ENCODE data around the gene PKIB.
A peak's percentile ranks its signal among the peaks of the same experiment; 100 is the strongest.
"Not testable (repeated sequence)": the region's sequence is repeated elsewhere in the genome, so short reads cannot be mapped to it uniquely, and the experiment has no call there.

PKIB gene

DNA sequence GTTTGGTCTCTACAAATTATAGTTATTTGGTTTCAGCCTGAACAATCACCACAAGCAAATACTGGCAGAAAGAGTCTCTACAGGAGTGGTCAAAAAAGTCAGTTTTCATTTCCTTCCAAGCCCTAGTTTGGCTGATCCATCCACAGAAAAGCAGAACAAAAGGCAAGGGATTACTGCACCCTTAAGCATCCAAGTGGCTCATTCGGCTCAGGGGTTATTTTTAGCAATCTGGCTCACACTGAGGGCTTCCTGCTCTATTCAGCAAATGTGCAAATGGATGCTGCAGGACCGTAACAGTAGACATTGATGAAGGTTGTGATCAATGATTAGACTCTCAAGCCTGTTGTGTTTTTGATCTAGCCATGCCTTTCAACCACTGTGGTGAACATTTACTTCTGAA, 107.1 kb downstream of the PKIB start:
- DNase-seq, result no peak
- no peak for TF ChIP-seq POLR2A (IDR thresholded peaks at IDR 0.05; ENCODE audit: low read length)
- TF ChIP-seq GATA1 (IDR thresholded peaks at IDR 0.05; ENCODE audit: low read depth, low read length), result no peak

DNA sequence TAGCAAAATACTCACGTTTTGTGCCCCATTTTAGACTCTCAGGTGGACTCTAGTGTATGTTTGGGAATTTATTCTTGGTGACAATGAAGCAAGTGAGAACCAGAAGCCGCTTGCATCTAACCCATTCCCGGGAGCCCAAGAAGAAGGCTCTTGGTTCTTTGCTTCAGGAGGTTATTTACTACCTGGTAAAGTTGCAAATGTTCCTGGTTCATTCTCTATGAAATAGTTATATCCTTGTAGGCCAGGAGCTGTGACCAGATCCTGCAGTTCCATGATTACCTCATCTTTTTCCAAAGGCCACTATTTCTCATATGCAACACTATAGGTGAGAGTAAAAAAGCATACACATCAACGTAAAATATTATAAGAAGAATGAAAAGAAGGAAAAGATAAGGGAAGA, 108.4 kb downstream of the PKIB start:
- DNase-seq, result no peak
- TF ChIP-seq POLR2A (IDR thresholded peaks at IDR 0.05; ENCODE audit: low read length) (no peak), GATA1 (IDR thresholded peaks at IDR 0.05; ENCODE audit: low read depth, low read length) (no peak)

- TF ChIP-seq POLR2A (IDR thresholded peaks at IDR 0.05; ENCODE audit: low read length) (no peak), GATA1 (IDR thresholded peaks at IDR 0.05; ENCODE audit: low read depth, low read length) (no peak)
- no peak for DNase-seq
Observed at GRCh38 chr6:122719176-122719575, 109.0 kb downstream of the PKIB start.

DNA sequence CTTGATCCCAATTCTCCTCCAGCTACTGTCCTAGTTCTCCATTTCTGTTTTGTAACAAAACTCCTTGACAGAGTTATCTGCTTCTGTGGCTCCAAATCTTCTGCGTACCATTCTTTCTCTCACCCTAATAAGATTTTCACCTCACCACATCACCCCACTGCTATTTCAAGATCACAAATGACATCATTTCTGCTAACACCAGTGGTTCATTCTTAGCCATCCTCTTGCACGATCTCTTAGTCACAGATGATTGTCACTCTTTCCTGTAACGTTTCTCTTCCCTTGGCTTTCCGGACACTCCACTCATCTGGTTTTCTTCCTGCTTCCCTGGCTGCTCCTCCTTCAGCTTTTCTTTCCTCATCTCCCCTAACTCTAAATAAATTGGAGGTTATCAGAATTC, 112.5 kb downstream of the PKIB start:
- TF ChIP-seq GATA1 (IDR thresholded peaks at IDR 0.05; ENCODE audit: low read depth, low read length) (no peak), POLR2A (IDR thresholded peaks at IDR 0.05; ENCODE audit: low read length) (no peak)
- no peak for DNase-seq

DNA sequence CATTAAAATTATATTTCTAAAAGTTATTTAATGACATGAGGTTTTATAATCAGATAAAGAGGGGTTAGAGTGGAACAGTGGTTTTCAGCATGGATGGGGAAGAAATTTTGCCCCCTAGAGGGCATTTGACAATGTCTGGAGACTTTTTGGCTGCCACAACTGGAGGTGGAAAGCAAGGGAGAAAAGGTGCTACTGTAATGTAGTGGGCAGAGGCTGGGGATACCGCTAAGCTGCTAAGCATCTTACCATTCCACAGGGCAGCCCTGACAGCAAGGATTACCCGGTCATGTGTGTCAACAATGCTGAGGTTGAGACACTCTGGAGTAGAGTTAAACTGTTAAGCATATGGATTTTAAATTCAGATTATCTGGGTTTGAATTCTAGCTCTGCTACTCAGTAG, 116.4 kb downstream of the PKIB start:
- no peak for TF ChIP-seq GATA1 (IDR thresholded peaks at IDR 0.05; ENCODE audit: low read depth, low read length)
- no peak for TF ChIP-seq POLR2A (IDR thresholded peaks at IDR 0.05; ENCODE audit: low read length)
- peak; percentile 13 to 22 for DNase-seq

DNA sequence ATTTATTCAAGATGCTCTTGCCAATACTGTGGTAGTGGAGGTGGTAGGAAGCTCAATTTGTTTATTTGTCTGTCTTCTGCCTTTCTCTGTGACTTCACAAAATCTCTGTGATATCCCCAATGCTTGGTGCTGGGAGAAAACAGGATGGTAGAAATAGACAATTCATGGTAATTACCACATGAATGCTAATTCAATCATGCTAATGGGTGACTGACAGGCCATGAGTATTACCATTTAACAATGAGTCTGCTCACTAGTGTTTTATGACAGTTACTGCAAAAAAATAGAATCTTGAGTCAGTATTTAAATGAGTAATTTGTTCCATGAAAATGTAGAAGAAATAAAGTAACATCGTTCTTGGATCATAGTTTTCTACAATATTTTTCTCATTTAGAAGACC, 117.0 kb downstream of the PKIB start:
- DNase-seq, result no peak
- TF ChIP-seq GATA1 (IDR thresholded peaks at IDR 0.05; ENCODE audit: low read depth, low read length), result no peak
- TF ChIP-seq POLR2A (IDR thresholded peaks at IDR 0.05; ENCODE audit: low read length), result no peak

DNA sequence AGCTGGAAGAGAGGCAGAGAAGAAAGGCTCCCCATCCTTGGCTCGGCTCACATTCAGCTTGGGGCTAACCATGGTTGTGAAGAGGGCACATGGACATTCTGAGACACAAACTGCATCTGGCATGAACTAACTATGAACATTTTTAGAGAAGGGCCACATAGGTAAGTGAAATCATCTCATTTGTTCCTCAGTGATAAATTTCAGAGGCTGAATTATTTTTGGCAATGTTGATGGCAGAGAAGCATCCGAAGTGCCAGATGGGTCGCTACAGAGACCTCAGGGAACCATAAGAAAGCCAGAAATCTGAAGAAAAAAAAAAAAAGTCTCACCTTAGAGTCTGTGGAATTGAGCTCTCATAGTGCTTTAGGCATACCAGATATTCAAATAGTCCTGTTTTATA, 120.1 kb downstream of the PKIB start:
- TF ChIP-seq GATA1 (IDR thresholded peaks at IDR 0.05; ENCODE audit: low read depth, low read length) (no peak), POLR2A (IDR thresholded peaks at IDR 0.05; ENCODE audit: low read length) (no peak)
- DNase-seq, result no peak

DNA sequence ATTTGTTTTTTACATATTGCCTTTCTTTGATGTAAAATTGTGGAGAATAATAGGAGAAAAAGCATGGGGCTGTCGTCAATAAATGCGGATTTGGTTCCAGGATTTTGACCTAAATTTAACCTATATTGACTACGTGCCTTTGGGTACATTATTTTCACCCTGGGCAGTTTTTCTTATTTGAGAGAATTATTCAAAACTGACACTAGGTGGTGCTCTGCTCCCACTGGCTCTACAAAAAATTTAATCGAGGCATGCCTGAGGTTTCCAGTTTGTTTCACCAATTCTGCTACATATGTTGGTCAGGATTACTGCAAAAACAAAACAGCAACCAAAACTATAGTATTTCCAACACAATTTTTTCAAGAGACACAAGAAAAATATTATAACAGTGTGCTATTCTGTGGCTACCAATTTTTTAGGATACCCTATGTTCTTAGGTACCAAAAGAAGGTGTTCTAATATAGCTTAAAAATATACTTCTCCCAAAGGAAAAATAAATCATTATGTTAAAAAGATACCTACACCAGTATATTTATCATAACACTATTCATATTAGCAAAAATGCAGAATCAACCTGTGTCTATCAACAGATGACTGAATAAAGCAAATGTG, 120.7 kb downstream of the PKIB start:
- peak; percentile 31 to 37 for DNase-seq
- TF ChIP-seq GATA1 (IDR thresholded peaks at IDR 0.05; ENCODE audit: low read depth, low read length), result no peak

- no peak for DNase-seq
- TF ChIP-seq POLR2A (IDR thresholded peaks at IDR 0.05; ENCODE audit: low read length) (no peak), GATA1 (IDR thresholded peaks at IDR 0.05; ENCODE audit: low read depth, low read length) (no peak)
Observed at GRCh38 chr6:122733259-122733658, 123.1 kb downstream of the PKIB start.

- no peak for TF ChIP-seq GATA1 (IDR thresholded peaks at IDR 0.05; ENCODE audit: low read depth, low read length)
- TF ChIP-seq POLR2A (IDR thresholded peaks at IDR 0.05; ENCODE audit: low read length), result no peak
- DNase-seq, result no peak
Observed at GRCh38 chr6:122734529-122735395, 124.6 kb downstream of the PKIB start.

- TF ChIP-seq GATA1 (IDR thresholded peaks at IDR 0.05; ENCODE audit: low read depth, low read length) (no peak), POLR2A (IDR thresholded peaks at IDR 0.05; ENCODE audit: low read length) (no peak)
- no peak for DNase-seq
Observed at GRCh38 chr6:122735582-122735981, 125.4 kb downstream of the PKIB start.

DNA sequence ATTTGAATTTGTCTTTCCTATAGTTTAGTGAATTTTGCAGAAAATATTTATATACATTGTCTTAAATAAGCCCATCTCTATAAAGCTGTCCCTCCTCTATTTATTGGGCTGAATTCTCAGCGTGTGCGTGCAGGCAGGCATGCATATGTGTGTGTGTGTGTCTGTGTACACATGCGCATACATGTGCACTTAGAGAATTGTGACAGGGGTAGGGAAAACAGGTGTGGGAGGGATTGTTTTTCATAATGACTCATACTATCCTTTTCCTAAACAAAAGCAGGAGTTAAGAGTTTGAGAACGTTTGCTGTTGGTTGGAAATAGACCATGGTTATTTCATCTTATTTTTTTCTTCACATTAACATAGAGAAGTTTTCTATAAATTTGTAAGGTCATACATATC, 126.0 kb downstream of the PKIB start:
- DNase-seq, result no peak
- TF ChIP-seq POLR2A (IDR thresholded peaks at IDR 0.05; ENCODE audit: low read length) (no peak), GATA1 (IDR thresholded peaks at IDR 0.05; ENCODE audit: low read depth, low read length) (no peak)

- TF ChIP-seq POLR2A (IDR thresholded peaks at IDR 0.05; ENCODE audit: low read length), result no peak
- no peak for DNase-seq
Observed at GRCh38 chr6:122736616-122737015, 126.4 kb downstream of the PKIB start.

DNA sequence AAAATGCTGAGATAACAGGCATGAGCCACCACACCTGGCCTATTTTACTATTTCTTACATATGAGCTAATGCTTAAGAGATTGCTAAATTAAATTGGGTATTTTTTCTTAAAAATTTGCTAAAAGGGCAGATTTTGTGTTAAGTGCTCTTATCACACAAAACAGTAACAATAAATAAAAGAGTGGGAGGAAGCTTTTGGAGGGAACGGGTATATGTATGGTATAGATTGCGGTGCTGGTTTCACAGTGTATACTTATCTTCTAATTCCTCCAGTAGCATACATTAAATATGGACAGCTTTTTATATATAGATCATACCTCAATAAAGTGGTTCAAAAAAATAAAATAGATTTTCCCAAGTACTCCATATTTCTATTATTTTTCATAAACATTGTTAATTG, 129.9 kb downstream of the PKIB start:
- TF ChIP-seq GATA1 (IDR thresholded peaks at IDR 0.05; ENCODE audit: low read depth, low read length), result no peak
- no peak for TF ChIP-seq POLR2A (IDR thresholded peaks at IDR 0.05; ENCODE audit: low read length)
- no peak for DNase-seq

GRCh38 chr6:122740936-122741335, 130.7 kb downstream of the PKIB start:
- no peak for DNase-seq
- TF ChIP-seq GATA1 (IDR thresholded peaks at IDR 0.05; ENCODE audit: low read depth, low read length), result no peak
- no peak for TF ChIP-seq POLR2A (IDR thresholded peaks at IDR 0.05; ENCODE audit: low read length)

GRCh38 chr6:122744247-122744646, 134.0 kb downstream of the PKIB start:
- not testable (repeated sequence) for DNase-seq

DNA sequence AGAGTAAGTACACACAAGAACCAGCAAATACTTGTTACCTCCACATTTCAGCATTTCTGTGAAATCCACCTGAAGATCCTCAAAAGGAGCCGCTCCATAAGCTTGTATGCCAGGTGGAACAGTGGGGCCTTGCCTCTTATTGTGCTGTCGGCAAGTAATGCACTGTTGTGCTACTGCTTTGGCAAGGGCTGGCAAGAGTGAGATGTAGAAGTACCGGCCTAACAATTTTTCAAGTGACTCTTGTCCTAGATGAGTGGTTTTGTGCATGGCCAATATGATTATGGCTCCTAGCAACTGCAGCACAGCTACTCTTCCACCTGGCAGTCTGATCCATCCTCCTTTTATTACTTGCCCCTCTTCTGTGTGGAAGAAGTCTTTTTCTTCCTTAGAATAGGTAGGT, 134.7 kb downstream of the PKIB start:
- DNase-seq, result not testable (repeated sequence)

All from erythroblast (primary cell).